ENCODE results near the gene MRM3.

DNA sequence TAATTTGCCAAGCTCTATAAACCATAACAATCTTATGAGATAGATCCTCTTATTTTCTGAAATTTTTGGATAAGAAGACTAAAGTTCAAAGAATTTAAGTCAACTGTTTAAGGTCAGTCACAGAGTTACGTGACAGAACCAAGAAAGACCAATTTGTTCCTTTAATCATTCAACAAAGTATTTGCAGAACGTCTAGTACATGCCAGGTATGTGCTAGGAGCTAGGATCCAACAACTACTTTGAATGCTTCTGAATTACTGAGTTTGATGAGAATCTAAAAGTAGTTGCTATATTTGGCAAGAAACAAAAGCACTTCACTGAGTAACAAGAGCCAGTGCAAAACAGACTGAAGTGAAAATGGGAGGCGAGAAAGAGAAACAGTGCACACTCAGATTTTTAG is 15.1 kb upstream of the MRM3 start:
- TF ChIP-seq, protein P1, sequence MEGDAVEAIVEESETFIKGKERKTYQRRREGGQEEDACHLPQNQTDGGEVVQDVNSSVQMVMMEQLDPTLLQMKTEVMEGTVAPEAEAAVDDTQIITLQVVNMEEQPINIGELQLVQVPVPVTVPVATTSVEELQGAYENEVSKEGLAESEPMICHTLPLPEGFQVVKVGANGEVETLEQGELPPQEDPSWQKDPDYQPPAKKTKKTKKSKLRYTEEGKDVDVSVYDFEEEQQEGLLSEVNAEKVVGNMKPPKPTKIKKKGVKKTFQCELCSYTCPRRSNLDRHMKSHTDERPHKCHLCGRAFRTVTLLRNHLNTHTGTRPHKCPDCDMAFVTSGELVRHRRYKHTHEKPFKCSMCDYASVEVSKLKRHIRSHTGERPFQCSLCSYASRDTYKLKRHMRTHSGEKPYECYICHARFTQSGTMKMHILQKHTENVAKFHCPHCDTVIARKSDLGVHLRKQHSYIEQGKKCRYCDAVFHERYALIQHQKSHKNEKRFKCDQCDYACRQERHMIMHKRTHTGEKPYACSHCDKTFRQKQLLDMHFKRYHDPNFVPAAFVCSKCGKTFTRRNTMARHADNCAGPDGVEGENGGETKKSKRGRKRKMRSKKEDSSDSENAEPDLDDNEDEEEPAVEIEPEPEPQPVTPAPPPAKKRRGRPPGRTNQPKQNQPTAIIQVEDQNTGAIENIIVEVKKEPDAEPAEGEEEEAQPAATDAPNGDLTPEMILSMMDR (IDR thresholded peaks at IDR 0.05; ENCODE audit: low read depth, low read length, missing input control) = no peak
- TF ChIP-seq TAF1 (conservative IDR thresholded peaks at IDR 0.05) (no peak), RAD21 (IDR thresholded peaks at IDR 0.05) (no peak), NR2F2 (IDR thresholded peaks at IDR 0.05) (no peak), FOXA1 (IDR thresholded peaks at IDR 0.05) (no peak), GABPA (IDR thresholded peaks at IDR 0.05 in 1 of 2, conservative IDR thresholded peaks at IDR 0.05 in 1 of 2) (no peak), JUND (IDR thresholded peaks at IDR 0.05) (no peak), YY1 (IDR thresholded peaks at IDR 0.05) (no peak), SP1 (IDR thresholded peaks at IDR 0.05) (no peak), HNF4G (IDR thresholded peaks at IDR 0.05) (no peak)
- TF ChIP-seq, protein P2, sequence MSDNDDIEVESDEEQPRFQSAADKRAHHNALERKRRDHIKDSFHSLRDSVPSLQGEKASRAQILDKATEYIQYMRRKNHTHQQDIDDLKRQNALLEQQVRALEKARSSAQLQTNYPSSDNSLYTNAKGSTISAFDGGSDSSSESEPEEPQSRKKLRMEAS (IDR thresholded peaks at IDR 0.05) = no peak
- TF ChIP-seq, protein P3, sequence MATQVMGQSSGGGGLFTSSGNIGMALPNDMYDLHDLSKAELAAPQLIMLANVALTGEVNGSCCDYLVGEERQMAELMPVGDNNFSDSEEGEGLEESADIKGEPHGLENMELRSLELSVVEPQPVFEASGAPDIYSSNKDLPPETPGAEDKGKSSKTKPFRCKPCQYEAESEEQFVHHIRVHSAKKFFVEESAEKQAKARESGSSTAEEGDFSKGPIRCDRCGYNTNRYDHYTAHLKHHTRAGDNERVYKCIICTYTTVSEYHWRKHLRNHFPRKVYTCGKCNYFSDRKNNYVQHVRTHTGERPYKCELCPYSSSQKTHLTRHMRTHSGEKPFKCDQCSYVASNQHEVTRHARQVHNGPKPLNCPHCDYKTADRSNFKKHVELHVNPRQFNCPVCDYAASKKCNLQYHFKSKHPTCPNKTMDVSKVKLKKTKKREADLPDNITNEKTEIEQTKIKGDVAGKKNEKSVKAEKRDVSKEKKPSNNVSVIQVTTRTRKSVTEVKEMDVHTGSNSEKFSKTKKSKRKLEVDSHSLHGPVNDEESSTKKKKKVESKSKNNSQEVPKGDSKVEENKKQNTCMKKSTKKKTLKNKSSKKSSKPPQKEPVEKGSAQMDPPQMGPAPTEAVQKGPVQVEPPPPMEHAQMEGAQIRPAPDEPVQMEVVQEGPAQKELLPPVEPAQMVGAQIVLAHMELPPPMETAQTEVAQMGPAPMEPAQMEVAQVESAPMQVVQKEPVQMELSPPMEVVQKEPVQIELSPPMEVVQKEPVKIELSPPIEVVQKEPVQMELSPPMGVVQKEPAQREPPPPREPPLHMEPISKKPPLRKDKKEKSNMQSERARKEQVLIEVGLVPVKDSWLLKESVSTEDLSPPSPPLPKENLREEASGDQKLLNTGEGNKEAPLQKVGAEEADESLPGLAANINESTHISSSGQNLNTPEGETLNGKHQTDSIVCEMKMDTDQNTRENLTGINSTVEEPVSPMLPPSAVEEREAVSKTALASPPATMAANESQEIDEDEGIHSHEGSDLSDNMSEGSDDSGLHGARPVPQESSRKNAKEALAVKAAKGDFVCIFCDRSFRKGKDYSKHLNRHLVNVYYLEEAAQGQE (IDR thresholded peaks at IDR 0.05) = no peak
- TF ChIP-seq, protein P4, sequence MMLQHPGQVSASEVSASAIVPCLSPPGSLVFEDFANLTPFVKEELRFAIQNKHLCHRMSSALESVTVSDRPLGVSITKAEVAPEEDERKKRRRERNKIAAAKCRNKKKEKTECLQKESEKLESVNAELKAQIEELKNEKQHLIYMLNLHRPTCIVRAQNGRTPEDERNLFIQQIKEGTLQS (IDR thresholded peaks at IDR 0.05) = no peak
- TF ChIP-seq, protein P5, sequence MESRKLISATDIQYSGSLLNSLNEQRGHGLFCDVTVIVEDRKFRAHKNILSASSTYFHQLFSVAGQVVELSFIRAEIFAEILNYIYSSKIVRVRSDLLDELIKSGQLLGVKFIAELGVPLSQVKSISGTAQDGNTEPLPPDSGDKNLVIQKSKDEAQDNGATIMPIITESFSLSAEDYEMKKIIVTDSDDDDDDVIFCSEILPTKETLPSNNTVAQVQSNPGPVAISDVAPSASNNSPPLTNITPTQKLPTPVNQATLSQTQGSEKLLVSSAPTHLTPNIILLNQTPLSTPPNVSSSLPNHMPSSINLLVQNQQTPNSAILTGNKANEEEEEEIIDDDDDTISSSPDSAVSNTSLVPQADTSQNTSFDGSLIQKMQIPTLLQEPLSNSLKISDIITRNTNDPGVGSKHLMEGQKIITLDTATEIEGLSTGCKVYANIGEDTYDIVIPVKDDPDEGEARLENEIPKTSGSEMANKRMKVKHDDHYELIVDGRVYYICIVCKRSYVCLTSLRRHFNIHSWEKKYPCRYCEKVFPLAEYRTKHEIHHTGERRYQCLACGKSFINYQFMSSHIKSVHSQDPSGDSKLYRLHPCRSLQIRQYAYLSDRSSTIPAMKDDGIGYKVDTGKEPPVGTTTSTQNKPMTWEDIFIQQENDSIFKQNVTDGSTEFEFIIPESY (IDR thresholded peaks at IDR 0.05) = no peak

All from liver (tissue), 3 donors.